OCI-LY7 (cell line): Measurements from ENCODE around the gene C16orf96.

Experiments
- EZH2phosphoT487 ChIP-seq: fragments of 200-600 bp; sonication (generic); IDR thresholded peaks from 2 replicates; pipeline ENCODE4 v1.6.1; 2018; ENCODE audit warnings: low read depth, borderline replicate concordance, mild to moderate bottlenecking, mixed run types, antibody characterized with exemption, low read length, moderate library complexity, mixed read lengths
- TF ChIP-seq, protein P1 (sequence below): fragments of 200-600 bp; sonication (generic); conservative IDR thresholded peaks from 2 replicates; pipeline ENCODE4 v1.5.1; 2014; ENCODE audit warnings: mild to moderate bottlenecking, antibody characterized with exemption, low read length, moderate library complexity, mixed read lengths

DNA sequence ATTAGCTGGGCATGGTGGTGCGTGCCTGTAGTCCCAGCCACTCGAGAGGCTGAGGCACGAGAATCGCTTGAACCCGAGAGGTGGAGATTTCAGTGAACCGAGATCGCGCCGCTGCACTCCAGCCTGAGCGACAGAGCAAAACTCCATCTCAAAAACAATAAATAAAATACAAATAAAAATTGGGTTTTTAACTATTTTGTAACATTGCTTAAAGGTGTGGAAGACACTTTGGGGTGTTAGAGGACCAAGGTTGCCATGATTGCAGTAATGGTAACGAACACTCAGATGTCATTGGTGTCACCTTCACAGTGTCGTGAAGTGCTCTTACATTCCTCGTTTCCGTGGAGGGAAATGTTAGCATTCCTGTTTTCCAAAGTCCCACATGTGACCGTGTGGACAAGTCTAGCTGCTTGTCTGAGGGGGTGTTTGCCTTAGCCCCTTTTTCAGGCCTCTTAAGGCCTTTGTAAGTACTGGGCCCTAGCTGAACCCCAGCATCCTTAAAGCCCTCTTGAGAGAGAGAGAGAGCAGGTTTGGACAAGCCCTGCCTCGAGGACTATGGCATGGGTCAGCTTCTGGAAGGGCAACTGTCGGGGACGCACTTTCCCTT lies 8.6 kb downstream of the C16orf96 start:
- TF ChIP-seq, protein P1, sequence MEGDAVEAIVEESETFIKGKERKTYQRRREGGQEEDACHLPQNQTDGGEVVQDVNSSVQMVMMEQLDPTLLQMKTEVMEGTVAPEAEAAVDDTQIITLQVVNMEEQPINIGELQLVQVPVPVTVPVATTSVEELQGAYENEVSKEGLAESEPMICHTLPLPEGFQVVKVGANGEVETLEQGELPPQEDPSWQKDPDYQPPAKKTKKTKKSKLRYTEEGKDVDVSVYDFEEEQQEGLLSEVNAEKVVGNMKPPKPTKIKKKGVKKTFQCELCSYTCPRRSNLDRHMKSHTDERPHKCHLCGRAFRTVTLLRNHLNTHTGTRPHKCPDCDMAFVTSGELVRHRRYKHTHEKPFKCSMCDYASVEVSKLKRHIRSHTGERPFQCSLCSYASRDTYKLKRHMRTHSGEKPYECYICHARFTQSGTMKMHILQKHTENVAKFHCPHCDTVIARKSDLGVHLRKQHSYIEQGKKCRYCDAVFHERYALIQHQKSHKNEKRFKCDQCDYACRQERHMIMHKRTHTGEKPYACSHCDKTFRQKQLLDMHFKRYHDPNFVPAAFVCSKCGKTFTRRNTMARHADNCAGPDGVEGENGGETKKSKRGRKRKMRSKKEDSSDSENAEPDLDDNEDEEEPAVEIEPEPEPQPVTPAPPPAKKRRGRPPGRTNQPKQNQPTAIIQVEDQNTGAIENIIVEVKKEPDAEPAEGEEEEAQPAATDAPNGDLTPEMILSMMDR, result no peak
- no peak for TF ChIP-seq EZH2phosphoT487
